DMS79 treated with DMSO at 0.1 percent for 48 hours (cell line): ENCODE data around the gene LRRC75A.
"Not testable (repeated sequence)": the region's sequence is repeated elsewhere in the genome, so short reads cannot be mapped to it uniquely, and the experiment has no call there.

Source experiments
- DNase-seq: peaks from one replicate; lab custom pipeline; 2025; lab: John Stamatoyannopoulos, UW

Gene LRRC75A

DNA sequence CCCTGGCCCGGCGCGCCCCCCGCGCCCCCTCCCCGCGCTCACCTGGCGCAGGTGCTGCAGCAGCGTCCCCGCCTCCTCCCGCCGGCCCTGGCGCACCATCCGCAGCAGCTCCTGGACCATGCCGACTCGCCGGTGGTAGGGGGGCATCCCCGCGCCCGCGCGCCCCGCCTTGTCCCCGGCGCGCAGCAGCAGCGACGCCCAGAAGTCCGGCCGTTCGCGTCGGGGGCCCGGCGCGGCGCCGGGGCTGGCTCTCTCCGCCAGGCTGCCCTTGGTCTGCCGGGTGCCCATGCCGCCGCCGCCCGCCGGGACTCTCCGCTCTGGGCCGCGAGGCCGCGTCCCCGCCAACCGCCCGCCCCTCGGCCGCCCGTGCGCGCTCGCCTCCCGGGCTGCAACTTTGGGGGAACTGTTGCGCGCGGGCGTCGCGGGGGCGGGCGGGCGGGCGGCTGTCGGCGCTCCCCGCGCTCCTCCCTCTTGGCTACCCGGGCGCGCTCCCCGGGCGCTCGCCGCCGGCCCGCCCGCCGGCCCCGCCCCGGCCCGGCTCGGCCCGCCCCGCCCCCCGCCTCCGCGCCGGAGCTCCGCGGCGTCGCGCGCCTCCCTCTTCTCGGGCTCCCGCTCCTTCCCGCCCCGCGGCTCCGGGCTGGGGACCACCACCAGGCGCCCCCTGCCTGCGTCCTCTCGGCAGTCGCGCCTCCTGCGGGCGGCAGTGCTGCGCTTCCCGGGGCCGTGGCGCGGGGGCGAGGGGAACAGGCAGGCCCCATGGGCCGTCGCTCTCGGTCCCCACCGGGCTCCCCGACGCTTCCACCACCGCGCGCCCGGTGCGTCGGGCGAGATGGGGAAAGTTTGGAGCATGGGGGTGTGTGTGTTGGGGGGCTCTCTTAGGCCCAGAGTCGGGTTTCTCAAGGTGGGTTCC lies at the start of gene LRRC75A:
LRRC75A (minus strand) TSS at position 491 of the 910 bp plus-strand sequence; CDS start at position 288, 203 bp downstream.
- DNase-seq, result no peak

DNA sequence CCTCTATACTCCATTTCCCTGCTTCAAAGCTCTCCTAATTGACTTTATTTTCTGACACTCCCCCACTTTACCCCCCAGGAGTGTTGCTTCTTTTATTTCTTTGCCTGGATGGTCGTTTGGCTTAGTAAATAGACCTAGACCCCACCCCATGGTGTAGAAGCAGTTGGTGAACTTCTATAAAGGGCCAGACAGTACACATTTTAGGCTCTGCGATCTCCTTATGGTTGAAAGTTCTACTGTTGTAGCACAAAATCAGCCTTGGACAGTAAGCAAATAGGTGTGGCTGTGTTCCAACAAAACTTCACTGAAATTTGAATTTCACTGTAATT lies 45.1 kb upstream of the LRRC75A start:
- no peak for DNase-seq

DNA sequence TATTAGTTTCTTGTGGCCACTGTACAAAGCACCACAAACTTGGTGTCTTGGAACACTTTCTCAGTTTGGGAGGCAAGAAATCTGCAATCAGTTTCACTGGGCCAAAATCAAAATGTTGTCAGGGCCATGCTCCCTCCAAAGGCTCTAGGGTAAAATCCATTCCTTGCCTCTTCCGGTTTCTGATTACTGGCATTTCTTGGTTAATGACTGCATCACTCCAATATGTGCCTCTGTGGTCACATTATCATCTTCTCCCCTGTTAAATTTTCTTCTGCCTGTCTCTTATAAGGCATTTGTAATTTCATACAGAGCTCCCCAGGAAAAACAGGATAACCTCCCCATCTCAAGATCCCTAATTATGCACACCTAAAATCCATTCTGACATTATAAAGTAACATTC lies 42.2 kb upstream of the LRRC75A start:
- DNase-seq, result no peak

DNA sequence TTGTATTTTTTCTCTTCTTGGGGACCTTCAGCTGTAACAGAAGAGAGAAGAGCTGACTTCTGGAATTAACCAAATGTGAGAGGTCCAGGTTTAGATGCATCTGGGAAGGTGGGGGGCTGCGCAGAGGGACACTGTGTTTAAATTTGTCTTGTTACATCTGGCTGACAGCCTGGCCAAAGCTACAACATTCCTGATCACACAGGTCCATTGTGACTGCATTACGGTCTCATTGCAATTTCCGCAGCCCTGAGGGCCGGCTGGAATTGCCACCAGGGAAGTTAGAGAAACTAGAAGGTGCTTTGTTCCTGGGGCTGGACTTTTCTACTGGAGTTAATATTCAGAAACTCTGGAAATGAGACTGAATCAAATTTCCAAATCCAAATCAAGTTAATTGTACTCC lies 37.9 kb upstream of the LRRC75A start:
- DNase-seq, result no peak

DNA sequence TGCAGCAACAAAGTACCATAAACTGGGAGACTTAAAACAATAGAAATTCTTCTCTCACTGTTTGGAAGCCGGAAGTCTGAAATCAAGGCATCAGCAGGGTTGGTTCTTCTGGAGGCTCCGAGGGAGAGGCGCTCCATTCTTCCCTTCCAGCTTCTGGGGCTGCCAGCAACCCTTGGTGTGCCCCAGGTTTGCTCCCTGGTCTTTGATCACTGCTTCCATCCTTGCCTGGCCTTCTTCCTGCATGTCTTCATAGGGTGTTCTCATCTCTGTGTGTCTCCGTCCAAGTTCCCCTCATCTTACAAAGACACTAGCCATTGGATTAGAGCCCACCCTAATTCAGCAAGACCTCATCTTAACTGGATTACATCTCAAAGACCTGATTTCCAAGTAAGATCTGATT lies 35.3 kb upstream of the LRRC75A start:
- no peak for DNase-seq

DNA sequence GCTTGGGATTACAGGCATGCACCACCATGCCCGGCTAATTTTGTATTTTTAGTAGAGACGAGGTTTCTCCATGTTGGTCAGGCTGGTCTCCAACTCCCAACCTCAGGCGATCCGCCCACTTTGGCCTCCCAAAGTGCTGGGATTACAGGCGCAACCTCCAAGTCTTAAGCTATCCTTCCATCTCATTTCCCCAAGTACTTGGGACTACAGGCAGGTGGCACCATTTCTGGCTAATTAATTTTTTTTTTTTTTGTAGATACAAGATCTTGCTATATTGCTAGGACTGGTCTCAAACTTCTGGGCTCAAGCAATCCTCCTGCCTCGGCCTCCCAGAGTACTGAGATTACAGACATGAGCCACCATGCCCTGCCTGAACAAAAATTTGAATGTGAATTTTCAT lies 33.6 kb upstream of the LRRC75A start:
- not testable (repeated sequence) for DNase-seq

- DNase-seq, result peak; percentile 71
These were observed 29.2 kb upstream of the LRRC75A start for GRCh38 chr17:16521070-16521727.

DNA sequence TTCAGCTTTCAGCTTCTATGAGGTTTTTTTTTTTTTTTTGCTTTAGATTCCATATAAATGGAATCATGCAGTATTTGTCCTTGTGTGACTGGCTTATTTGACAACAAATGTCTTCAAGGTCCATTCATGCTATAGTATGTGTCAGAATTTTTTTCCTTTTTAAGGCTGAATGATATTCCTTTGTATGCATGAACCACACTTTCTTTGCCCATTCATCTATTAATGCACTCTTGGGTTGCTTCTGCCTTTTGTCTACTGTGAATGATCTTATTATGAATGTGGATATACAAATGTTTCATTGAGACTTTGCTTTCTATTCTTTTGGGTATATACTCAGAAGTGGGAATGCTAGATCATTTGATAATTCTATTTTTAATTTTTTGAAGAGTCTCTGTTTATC lies 27.0 kb upstream of the LRRC75A start:
- DNase-seq, result no peak

DNA sequence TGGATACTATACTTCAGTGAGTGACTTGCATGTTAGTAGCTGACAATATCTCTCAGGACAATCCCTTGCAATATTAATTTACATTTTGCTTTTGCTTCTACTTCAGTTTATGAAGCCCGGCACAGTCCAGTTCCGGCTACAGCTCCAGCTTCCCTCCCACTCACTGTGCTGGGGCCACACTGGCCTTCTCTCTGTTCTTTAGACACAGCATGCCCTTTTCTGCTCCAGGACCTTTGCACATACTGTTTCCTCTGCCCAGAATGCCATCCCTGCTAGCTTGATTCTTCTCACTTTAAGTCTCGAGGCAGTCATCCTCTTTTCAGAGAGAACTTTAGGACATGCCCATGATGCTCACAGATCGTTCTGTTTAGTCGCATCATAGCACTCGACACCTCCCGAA lies 25.5 kb upstream of the LRRC75A start:
- no peak for DNase-seq

GRCh38 chr17:16516594-16517051 lies 24.6 kb upstream of the LRRC75A start:
- peak; percentile 26 for DNase-seq

DNA sequence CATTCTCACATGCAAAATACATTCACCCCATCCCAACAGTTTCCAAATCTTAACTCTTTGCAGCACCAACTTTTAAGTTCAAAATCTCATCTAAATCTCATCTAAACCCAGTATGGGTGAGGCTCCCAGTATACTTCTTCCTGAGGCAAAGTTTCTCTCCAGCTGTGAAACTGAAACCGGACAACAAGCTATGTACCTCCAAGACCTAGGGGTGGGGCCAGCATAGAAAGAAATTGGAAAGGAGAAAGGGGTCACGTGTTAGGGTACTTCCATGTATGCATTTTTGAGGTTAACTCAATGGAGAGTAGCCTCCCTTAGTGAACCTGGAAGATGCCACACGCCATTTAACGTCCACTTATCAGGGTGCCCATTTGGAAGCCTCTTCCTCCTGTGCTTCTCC lies 23.9 kb upstream of the LRRC75A start:
- DNase-seq, result no peak

DNA sequence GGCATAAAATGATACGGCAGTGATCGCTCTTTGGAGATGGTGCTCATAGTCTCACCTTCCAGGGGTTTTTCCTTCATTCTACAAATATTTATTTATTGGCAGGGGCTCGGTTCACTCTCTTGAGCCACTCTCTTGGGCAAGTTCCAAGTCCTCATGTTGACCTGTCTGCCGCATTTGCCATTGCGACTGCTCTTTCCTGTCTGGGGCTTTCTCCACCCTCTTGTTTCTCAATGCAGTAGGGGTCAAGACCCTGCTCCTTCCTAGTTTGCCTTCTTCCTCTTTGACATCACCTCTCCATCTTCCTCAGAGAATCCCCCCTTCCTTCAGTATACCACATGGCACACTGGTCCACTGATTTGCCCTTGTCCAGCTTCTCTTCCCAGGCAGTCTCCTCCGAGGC lies 21.9 kb upstream of the LRRC75A start:
- DNase-seq, result no peak

GRCh38 chr17:16512011-16512410 lies 20.0 kb upstream of the LRRC75A start:
- DNase-seq, result no peak

DNA sequence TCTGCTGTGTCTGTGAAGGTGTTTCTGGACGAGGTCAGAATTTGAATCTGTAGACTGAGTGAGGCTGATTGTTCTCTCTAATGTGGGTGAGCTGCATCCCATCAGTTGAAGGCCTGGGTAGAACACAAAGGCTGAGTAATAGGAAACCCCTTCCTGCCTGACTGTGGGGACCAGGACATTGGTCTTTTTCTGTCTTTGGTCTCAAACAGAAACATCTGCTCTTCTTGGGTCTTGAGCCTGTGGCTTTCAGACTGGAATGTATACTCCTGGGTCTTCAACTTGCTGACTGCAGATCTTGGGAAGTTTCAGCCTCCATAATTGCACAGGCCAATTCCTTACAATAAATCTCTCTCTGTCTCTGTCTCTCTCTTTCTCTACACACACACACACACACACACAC lies 19.6 kb upstream of the LRRC75A start:
- no peak for DNase-seq

GRCh38 chr17:16507918-16508533 lies 16.0 kb upstream of the LRRC75A start:
- DNase-seq, result no peak

DNA sequence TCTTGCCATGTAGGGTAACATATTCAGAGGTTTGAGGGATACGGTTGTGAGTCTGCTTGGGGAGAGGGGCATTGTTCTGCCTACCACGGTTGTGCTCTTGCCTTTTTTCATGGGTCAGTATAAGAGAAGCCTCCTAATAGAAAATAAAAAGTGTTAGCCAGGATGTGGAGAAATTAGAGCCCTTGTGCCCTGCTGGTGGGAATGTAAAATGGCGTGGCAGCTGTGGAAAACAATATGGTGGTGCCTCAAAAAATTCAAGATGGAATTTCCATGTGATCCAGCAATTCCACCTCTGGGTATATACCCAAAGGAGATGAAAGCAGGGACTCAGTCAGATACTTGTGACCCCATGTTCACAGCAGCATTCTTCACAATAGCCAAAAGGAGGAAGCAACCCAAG lies 14.2 kb upstream of the LRRC75A start:
- no peak for DNase-seq

DNA sequence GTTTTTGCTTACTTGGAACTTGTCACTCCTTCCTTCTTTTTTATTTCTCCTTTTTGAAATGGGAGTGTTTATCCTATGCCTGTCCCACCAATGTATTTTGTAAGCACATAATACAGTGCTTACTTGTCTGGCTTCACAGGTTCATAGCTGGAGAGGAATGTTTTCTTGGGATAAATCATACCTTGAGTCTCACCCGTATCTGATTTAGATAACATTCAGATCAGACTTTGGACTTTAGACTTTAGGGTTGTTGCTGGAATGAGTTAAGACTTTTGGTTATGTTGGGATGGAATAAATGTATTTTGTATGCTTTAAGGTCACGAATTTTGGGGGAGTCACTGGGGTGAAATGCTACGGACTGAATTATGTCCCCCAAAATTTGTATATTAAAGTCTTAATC lies 13.0 kb upstream of the LRRC75A start:
- DNase-seq, result no peak

DNA sequence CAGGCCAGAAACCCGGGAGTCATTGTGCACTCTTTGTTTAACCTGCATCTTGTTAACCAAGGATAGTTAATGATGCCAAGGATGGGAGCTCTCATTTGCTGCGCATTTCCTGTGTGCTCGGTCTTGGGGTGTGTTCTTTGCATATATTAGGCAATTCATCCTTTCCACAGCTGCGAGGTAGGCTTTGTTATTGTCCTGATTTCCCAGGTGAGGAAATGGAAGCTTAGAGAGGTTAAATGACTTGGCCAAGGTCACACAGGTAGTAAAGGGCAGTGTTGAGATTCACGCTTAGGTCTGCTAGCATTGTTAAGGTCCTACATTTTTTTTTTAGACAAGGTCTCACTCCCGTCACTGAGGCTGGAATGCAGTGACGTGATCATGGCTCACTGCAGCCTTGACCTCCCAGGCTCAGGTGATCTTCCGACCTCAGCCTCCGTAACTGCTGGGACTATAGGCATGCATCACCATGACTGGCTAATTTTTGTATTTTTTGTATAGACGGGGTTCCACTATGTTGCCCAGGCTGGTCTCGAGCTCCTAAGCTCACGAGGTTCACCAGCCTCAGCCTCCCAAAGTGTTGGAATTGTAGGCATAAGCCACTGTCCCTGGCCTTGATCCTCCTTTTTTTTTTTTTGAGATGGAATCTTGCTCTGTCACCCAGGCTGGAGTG lies 5.0 kb upstream of the LRRC75A start:
- no peak for DNase-seq

- DNase-seq, result no peak
These were observed 4.2 kb upstream of the LRRC75A start for GRCh38 chr17:16495980-16496819.

DNA sequence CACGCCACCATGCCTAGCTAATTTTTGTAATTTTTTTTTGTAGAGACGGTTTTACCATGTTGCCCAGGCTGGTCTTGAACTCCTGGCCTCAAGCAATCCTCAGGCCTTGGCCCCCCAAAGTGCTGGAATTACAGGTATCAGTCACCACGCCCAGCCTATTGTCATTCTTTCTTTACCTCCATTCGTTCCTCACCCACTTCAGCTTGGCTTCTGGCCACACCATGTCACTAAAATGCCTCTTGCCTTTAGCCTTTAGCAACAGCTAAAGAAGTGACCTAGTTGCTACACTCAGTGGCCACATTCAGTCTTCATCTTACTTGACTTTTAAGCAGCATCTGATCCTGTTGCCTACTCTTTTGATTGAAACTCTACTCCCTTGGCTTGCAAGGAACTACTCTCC lies 3.6 kb upstream of the LRRC75A start:
- no peak for DNase-seq

GRCh38 chr17:16494059-16494458 lies 2.1 kb upstream of the LRRC75A start:
- DNase-seq, result no peak
